ENCODE results near the gene PYGM. TPM values are rescaled to one million over a fixed set of nuclear protein-coding genes. Genes with fewer than 3 reads are reported as not detected.

The PYGM gene
- total RNA-seq, 4 donors from 2014 or later, result 881 to 2,858 (median 1,836) TPM

DNA sequence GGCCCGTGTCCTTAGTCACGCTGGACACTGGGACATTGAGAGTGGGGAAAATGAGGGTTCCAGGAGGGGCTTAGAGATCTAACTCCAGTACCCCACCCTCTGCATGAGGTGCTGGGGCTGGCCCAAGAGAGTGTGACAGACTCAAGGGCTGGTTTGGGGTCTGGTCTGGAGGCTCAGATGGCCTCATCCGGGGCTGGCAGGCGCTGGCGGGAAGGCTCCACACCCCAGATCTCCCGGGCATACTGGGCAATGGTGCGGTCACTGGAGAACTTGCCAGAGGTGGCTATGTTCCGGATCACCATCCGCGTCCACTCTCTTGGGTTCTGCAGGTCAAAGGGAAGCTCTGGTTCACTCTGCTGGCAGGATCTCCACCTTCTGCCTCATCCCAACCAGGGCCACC is 13.3 kb downstream of the PYGM start:
- Histone ChIP-seq H3K27me3 (no peaks in the 10 kb centered on the region), H3K4me3 (peak overlapping the region; percentile 42 to 72 (median 68)), H3K4me1 (peaks cover 19 to 32% of the 10 kb centered on the region in 2 donors), H3K9me3 (no peaks in the 10 kb centered on the region), H3K36me3 (peaks cover 0 to 18% of the 10 kb centered on the region in 2 donors), H3K27ac (peak overlapping the region; percentile 80 to 99 (median 88))
- peak in 1 of 2 donors; percentile 11 for ATAC-seq
- peak in 1 of 2 donors; percentile 69 for DNase-seq
- TF ChIP-seq, protein P1, sequence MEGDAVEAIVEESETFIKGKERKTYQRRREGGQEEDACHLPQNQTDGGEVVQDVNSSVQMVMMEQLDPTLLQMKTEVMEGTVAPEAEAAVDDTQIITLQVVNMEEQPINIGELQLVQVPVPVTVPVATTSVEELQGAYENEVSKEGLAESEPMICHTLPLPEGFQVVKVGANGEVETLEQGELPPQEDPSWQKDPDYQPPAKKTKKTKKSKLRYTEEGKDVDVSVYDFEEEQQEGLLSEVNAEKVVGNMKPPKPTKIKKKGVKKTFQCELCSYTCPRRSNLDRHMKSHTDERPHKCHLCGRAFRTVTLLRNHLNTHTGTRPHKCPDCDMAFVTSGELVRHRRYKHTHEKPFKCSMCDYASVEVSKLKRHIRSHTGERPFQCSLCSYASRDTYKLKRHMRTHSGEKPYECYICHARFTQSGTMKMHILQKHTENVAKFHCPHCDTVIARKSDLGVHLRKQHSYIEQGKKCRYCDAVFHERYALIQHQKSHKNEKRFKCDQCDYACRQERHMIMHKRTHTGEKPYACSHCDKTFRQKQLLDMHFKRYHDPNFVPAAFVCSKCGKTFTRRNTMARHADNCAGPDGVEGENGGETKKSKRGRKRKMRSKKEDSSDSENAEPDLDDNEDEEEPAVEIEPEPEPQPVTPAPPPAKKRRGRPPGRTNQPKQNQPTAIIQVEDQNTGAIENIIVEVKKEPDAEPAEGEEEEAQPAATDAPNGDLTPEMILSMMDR (IDR thresholded peaks at IDR 0.05 in 4 of 5, conservative IDR thresholded peaks at IDR 0.05 in 1 of 5), result no peak
- no peak for TF ChIP-seq POLR2A (IDR thresholded peaks at IDR 0.05)
- in situ Hi-C loops (cut with MboI; ENCODE audit: low sequenced_read_pairs in 4 of 4) (no loop called here), intact Hi-C loops (cut with DNase I; ENCODE audit: low total_unique reads) (no loop called here)

DNA sequence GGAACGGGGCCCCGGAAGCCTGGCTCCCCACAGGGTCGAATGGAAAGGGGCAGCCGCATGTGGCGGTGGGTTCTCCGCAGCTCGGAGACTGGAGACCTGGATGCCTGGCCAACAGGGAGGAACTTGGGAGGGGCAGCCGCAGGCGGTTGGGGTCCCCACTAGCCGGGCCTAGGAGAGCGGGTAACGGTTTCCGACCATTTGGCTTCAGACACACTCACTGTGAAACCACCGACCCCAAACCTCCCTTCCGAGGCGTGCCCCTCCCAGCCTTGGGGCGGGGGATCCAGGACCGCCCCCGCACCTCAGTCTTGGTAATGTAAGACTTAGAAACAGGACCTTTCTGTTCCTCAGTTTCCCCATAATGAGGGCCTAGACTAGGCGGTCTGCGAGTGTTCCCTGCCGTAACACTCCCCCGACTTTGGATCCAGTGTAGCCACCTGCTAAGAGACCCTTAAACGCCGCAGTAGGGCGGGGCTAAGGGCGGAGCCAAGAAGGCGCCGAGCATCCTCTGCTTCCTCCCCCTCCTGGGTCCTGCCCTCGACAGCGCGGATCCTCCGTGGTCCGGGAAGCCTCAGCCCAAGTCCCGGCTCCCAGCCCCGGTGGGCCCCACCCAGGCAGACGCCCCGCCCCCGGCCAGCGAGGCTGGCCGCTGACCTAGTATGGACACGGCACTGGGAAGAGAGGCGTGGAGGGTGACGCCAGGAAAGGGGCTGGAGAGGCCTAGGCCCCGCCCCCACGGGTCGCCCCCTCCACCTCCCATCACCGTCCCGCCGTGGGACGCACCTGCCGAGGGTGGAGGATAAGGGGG is 14.0 kb downstream of the PYGM start:
- no peaks in the 10 kb centered on the region for H3K9me3 ChIP-seq
- H3K27me3 ChIP-seq, result no peaks in the 10 kb centered on the region
- ATAC-seq, result peak; percentile 17 to 19
- intact Hi-C loops (cut with DNase I; ENCODE audit: low total_unique reads) (no loop called here), in situ Hi-C loops (cut with MboI; ENCODE audit: low sequenced_read_pairs in 4 of 4) (no loop called here)
- TF ChIP-seq, protein P1 (IDR thresholded peaks at IDR 0.05 in 4 of 5, conservative IDR thresholded peaks at IDR 0.05 in 1 of 5), result no peak
- TF ChIP-seq POLR2A (IDR thresholded peaks at IDR 0.05), result peak; percentile 73 to 74
- H3K36me3 ChIP-seq, result peaks cover 0 to 10% of the 10 kb centered on the region in 2 donors
- H3K4me1 ChIP-seq, result peaks cover 19 to 32% of the 10 kb centered on the region in 2 donors
- peak overlapping the region; percentile 80 to 99 (median 88) for H3K27ac ChIP-seq
- peak; percentile 62 to 88 for DNase-seq
- peak overlapping the region; percentile 42 to 72 (median 68) for H3K4me3 ChIP-seq

DNA sequence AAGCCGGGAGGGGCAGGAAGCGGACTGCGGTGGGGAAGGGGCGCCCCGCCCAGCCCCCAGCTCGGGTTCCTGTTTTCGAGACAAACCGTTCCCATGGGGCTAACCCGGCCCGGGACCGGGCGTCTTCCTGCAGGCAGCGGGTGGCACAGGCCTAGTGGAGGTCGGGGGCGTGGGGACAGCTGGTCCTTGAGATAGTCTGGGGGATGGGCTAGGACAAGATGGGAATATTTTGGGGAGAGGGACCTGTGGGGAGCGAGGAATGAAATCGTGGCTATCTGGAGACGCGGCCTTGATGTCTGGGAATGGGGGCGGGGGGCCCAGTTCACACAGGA is 14.6 kb downstream of the PYGM start:
- H3K4me3 ChIP-seq, result peak overlapping the region; percentile 42 to 72 (median 68)
- intact Hi-C loops (cut with DNase I; ENCODE audit: low total_unique reads) (no loop called here), in situ Hi-C loops (cut with MboI; ENCODE audit: low sequenced_read_pairs in 4 of 4) (no loop called here)
- H3K27me3 ChIP-seq, result no peaks in the 10 kb centered on the region
- ATAC-seq, result peak; percentile 3 to 14
- peak; percentile 54 to 71 for DNase-seq
- peaks cover 19 to 32% of the 10 kb centered on the region in 2 donors for H3K4me1 ChIP-seq
- TF ChIP-seq POLR2A (IDR thresholded peaks at IDR 0.05), result no peak
- no peaks in the 10 kb centered on the region for H3K9me3 ChIP-seq
- H3K27ac ChIP-seq, result peak overlapping the region; percentile 80 to 99 (median 88)
- peaks cover 0 to 4% of the 10 kb centered on the region in 2 donors for H3K36me3 ChIP-seq

DNA sequence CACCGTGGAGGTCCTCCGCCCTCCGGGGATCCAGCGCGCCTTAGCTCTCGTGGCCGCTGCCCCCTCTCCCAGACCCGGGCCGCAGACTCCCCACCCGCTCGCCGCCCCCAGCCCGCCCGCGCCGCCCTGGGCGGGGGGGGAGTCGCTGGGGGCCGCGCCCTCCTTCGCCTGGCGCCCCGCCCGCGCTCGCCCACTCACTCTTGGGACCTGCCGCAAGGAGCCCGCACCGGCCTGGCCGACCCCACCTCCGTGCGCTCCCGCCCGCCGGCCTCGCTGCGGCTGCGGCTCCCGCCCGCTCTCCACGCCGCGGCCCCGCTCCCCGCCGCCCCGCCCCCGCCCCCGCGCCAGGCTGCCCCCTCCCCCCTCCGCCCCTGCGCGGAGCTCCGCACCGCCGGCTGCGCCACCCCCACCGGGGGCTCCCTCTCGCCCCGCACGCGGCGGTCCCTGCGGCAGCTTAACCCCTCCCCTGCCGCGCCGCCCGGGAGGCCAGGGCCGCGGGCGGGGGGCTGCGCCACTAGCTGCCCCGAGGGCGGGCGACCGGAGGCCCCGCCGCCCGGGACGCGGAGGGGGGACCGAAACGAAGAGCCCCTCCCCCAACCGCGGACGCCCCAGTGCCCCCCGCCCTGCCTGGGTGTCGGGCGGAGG is 15.1 kb downstream of the PYGM start:
- no peaks in the 10 kb centered on the region for H3K9me3 ChIP-seq
- H3K27ac ChIP-seq, result peak overlapping the region; percentile 86 to 99 (median 93)
- DNase-seq (no peak), ATAC-seq (no peak)
- TF ChIP-seq, protein P1 (IDR thresholded peaks at IDR 0.05 in 4 of 5, conservative IDR thresholded peaks at IDR 0.05 in 1 of 5), result no peak
- no peak for TF ChIP-seq POLR2A (IDR thresholded peaks at IDR 0.05)
- in situ Hi-C loops (cut with MboI; ENCODE audit: low sequenced_read_pairs in 4 of 4) (no loop called here), intact Hi-C loops (cut with DNase I; ENCODE audit: low total_unique reads) (loop anchor here (5.0 kb wide), 1 partner anchor 33 kb away; the partner anchor contains the start of gene SF1)
- H3K4me1 ChIP-seq, result peaks cover 16 to 32% of the 10 kb centered on the region in 2 donors
- peak overlapping the region; percentile 68 to 88 (median 76) for H3K4me3 ChIP-seq
- H3K36me3 ChIP-seq, result no peaks in the 10 kb centered on the region
- H3K27me3 ChIP-seq, result no peaks in the 10 kb centered on the region

Measured in gastrocnemius medialis (tissue), 4 donors.